ENCODE measurements around the gene NOSIP. TPM values are rescaled to one million over a fixed set of nuclear protein-coding genes. Genes with fewer than 3 reads are reported as not detected.

NOSIP gene
- total RNA-seq, 1 donor from 2014 or later = 73.1 TPM

- Histone ChIP-seq H3K27me3 (ENCODE audit: control insufficient read depth in 3 of 3, insufficient read depth in 3 of 3, low read length in 3 of 3) (no peaks in the 10 kb centered on the region), H3K4me3 (ENCODE audit: low read length in 3 of 3) (peak overlapping the region; percentile 78 to 98 (median 93)), H3K36me3 (ENCODE audit: control insufficient read depth in 3 of 3, insufficient read depth in 3 of 3, low read length in 3 of 3) (peaks cover 0 to 10% (median 4%) of the 10 kb centered on the region in 3 donors), H3K9me3 (ENCODE audit: control insufficient read depth in 3 of 3, low read length in 3 of 3) (no peaks in the 10 kb centered on the region), H3K9ac (ENCODE audit: low read depth in 1 of 3, low read length in 3 of 3) (peak overlapping the region; percentile 90 to 99 (median 95)), H3K4me1 (ENCODE audit: control insufficient read depth in 3 of 3, insufficient read depth in 3 of 3, low read length in 3 of 3) (peaks cover 16 to 28% (median 22%) of the 10 kb centered on the region in 3 donors), H3K27ac (ENCODE audit: low read depth, low read length) (peak overlapping the region; percentile 85)
Measured at GRCh38 chr19:49590071-49590970, 10.0 kb upstream of the NOSIP start.

GRCh38 chr19:49589502-49589905 lies 9.1 kb upstream of the NOSIP start:
- no peaks in the 10 kb centered on the region for H3K9me3 ChIP-seq (ENCODE audit: control insufficient read depth in 3 of 3, low read length in 3 of 3)
- H3K27ac ChIP-seq (ENCODE audit: low read depth, low read length) = no peak overlapping the region
- no peaks in the 10 kb centered on the region for H3K27me3 ChIP-seq (ENCODE audit: control insufficient read depth in 3 of 3, insufficient read depth in 3 of 3, low read length in 3 of 3)
- peaks cover 16 to 28% (median 22%) of the 10 kb centered on the region in 3 donors for H3K4me1 ChIP-seq (ENCODE audit: control insufficient read depth in 3 of 3, insufficient read depth in 3 of 3, low read length in 3 of 3)
- no peak overlapping the region for H3K9ac ChIP-seq (ENCODE audit: low read depth in 1 of 3, low read length in 3 of 3)
- H3K4me3 ChIP-seq (ENCODE audit: low read length in 3 of 3) = no peak overlapping the region
- peaks cover 0 to 7% (median 2%) of the 10 kb centered on the region in 3 donors for H3K36me3 ChIP-seq (ENCODE audit: control insufficient read depth in 3 of 3, insufficient read depth in 3 of 3, low read length in 3 of 3)

- H3K27ac ChIP-seq (ENCODE audit: low read depth, low read length) = no peak overlapping the region
- H3K9me3 ChIP-seq (ENCODE audit: control insufficient read depth in 3 of 3, low read length in 3 of 3) = no peaks in the 10 kb centered on the region
- H3K4me1 ChIP-seq (ENCODE audit: control insufficient read depth in 3 of 3, insufficient read depth in 3 of 3, low read length in 3 of 3) = peaks cover 13 to 22% (median 16%) of the 10 kb centered on the region in 3 donors
- no peaks in the 10 kb centered on the region for H3K27me3 ChIP-seq (ENCODE audit: control insufficient read depth in 3 of 3, insufficient read depth in 3 of 3, low read length in 3 of 3)
- H3K9ac ChIP-seq (ENCODE audit: low read depth in 1 of 3, low read length in 3 of 3) = peak overlapping the region in 1 of 3 donors; percentile 33
- no peaks in the 10 kb centered on the region for H3K36me3 ChIP-seq (ENCODE audit: control insufficient read depth in 3 of 3, insufficient read depth in 3 of 3, low read length in 3 of 3)
- peak overlapping the region in 1 of 3 donors; percentile 13 for H3K4me3 ChIP-seq (ENCODE audit: low read length in 3 of 3)
Measured at GRCh38 chr19:49588365-49589122, 8.2 kb upstream of the NOSIP start.

GRCh38 chr19:49587227-49587626 lies 6.9 kb upstream of the NOSIP start:
- Histone ChIP-seq H3K4me3 (ENCODE audit: low read length in 3 of 3) (no peak overlapping the region), H3K9me3 (ENCODE audit: control insufficient read depth in 3 of 3, low read length in 3 of 3) (no peaks in the 10 kb centered on the region), H3K27me3 (ENCODE audit: control insufficient read depth in 3 of 3, insufficient read depth in 3 of 3, low read length in 3 of 3) (no peaks in the 10 kb centered on the region)

GRCh38 chr19:49585023-49585422 lies 4.7 kb upstream of the NOSIP start:
- H3K9ac ChIP-seq (ENCODE audit: low read depth in 1 of 3, low read length in 3 of 3) = no peak overlapping the region
- H3K36me3 ChIP-seq (ENCODE audit: control insufficient read depth in 3 of 3, insufficient read depth in 3 of 3, low read length in 3 of 3) = no peaks in the 10 kb centered on the region
- peaks cover 5 to 12% (median 9%) of the 10 kb centered on the region in 3 donors for H3K4me1 ChIP-seq (ENCODE audit: control insufficient read depth in 3 of 3, insufficient read depth in 3 of 3, low read length in 3 of 3)
- no peaks in the 10 kb centered on the region for H3K9me3 ChIP-seq (ENCODE audit: control insufficient read depth in 3 of 3, low read length in 3 of 3)
- H3K4me3 ChIP-seq (ENCODE audit: low read length in 3 of 3) = no peak overlapping the region
- no peak overlapping the region for H3K27ac ChIP-seq (ENCODE audit: low read depth, low read length)
- no peaks in the 10 kb centered on the region for H3K27me3 ChIP-seq (ENCODE audit: control insufficient read depth in 3 of 3, insufficient read depth in 3 of 3, low read length in 3 of 3)

More at GRCh38 chr19:49587227-49587626, 6.9 kb upstream of the NOSIP start:
- Histone ChIP-seq H3K27ac (ENCODE audit: low read depth, low read length) (no peak overlapping the region), H3K36me3 (ENCODE audit: control insufficient read depth in 3 of 3, insufficient read depth in 3 of 3, low read length in 3 of 3) (no peaks in the 10 kb centered on the region), H3K9ac (ENCODE audit: low read depth in 1 of 3, low read length in 3 of 3) (no peak overlapping the region), H3K4me1 (ENCODE audit: control insufficient read depth in 3 of 3, insufficient read depth in 3 of 3, low read length in 3 of 3) (peaks cover 6 to 11% (median 10%) of the 10 kb centered on the region in 3 donors)

GRCh38 chr19:49583239-49583638 lies 2.9 kb upstream of the NOSIP start:
- no peaks in the 10 kb centered on the region for H3K36me3 ChIP-seq (ENCODE audit: control insufficient read depth in 3 of 3, insufficient read depth in 3 of 3, low read length in 3 of 3)
- H3K4me1 ChIP-seq (ENCODE audit: control insufficient read depth in 3 of 3, insufficient read depth in 3 of 3, low read length in 3 of 3) = peaks cover 11 to 28% (median 22%) of the 10 kb centered on the region in 3 donors
- no peaks in the 10 kb centered on the region for H3K27me3 ChIP-seq (ENCODE audit: control insufficient read depth in 3 of 3, insufficient read depth in 3 of 3, low read length in 3 of 3)
- no peak overlapping the region for H3K27ac ChIP-seq (ENCODE audit: low read depth, low read length)
- H3K9me3 ChIP-seq (ENCODE audit: control insufficient read depth in 3 of 3, low read length in 3 of 3) = no peaks in the 10 kb centered on the region
- no peak overlapping the region for H3K9ac ChIP-seq (ENCODE audit: low read depth in 1 of 3, low read length in 3 of 3)
- H3K4me3 ChIP-seq (ENCODE audit: low read length in 3 of 3) = no peak overlapping the region

- H3K27me3 ChIP-seq (ENCODE audit: control insufficient read depth in 3 of 3, insufficient read depth in 3 of 3, low read length in 3 of 3) = no peaks in the 10 kb centered on the region
- H3K27ac ChIP-seq (ENCODE audit: low read depth, low read length) = peak within 1 kb of the TSS; percentile 80
- peak within 1 kb of the TSS; percentile 88 to 100 (median 98) for H3K4me3 ChIP-seq (ENCODE audit: low read length in 3 of 3)
- H3K36me3 ChIP-seq (ENCODE audit: control insufficient read depth in 3 of 3, insufficient read depth in 3 of 3, low read length in 3 of 3) = peaks cover 3 to 4% (median 3%) of the 10 kb centered on the region in 3 donors
- H3K9ac ChIP-seq (ENCODE audit: low read depth in 1 of 3, low read length in 3 of 3) = peak within 1 kb of the TSS; percentile 88 to 99 (median 99)
- no peaks in the 10 kb centered on the region for H3K9me3 ChIP-seq (ENCODE audit: control insufficient read depth in 3 of 3, low read length in 3 of 3)
- peaks cover 18 to 36% (median 31%) of the 10 kb centered on the region in 3 donors for H3K4me1 ChIP-seq (ENCODE audit: control insufficient read depth in 3 of 3, insufficient read depth in 3 of 3, low read length in 3 of 3)
Measured at GRCh38 chr19:49581007-49581508, 702 bp upstream of the NOSIP start, which contains the start of gene PRRG2. PRRG2 (plus strand) TSS chr19:49581316; CDS start chr19:49583220, 1,904 bp downstream.

- peak overlapping the region; percentile 88 to 100 (median 98) for H3K4me3 ChIP-seq (ENCODE audit: low read length in 3 of 3)
- H3K9ac ChIP-seq (ENCODE audit: low read depth in 1 of 3, low read length in 3 of 3) = peak overlapping the region; percentile 88 to 99 (median 99)
- H3K36me3 ChIP-seq (ENCODE audit: control insufficient read depth in 3 of 3, insufficient read depth in 3 of 3, low read length in 3 of 3) = peaks cover 4 to 10% (median 4%) of the 10 kb centered on the region in 3 donors
- H3K27ac ChIP-seq (ENCODE audit: low read depth, low read length) = peak overlapping the region; percentile 80
- H3K4me1 ChIP-seq (ENCODE audit: control insufficient read depth in 3 of 3, insufficient read depth in 3 of 3, low read length in 3 of 3) = peaks cover 24 to 41% (median 31%) of the 10 kb centered on the region in 3 donors
- no peaks in the 10 kb centered on the region for H3K27me3 ChIP-seq (ENCODE audit: control insufficient read depth in 3 of 3, insufficient read depth in 3 of 3, low read length in 3 of 3)
- no peaks in the 10 kb centered on the region for H3K9me3 ChIP-seq (ENCODE audit: control insufficient read depth in 3 of 3, low read length in 3 of 3)
Measured at GRCh38 chr19:49579947-49580263, 451 bp downstream of the NOSIP start.

- H3K4me1 ChIP-seq (ENCODE audit: control insufficient read depth in 3 of 3, insufficient read depth in 3 of 3, low read length in 3 of 3) = peaks cover 27 to 45% (median 35%) of the 10 kb centered on the region in 3 donors
- H3K9me3 ChIP-seq (ENCODE audit: control insufficient read depth in 3 of 3, low read length in 3 of 3) = no peaks in the 10 kb centered on the region
- no peaks in the 10 kb centered on the region for H3K27me3 ChIP-seq (ENCODE audit: control insufficient read depth in 3 of 3, insufficient read depth in 3 of 3, low read length in 3 of 3)
- peak overlapping the region; percentile 88 to 99 (median 99) for H3K9ac ChIP-seq (ENCODE audit: low read depth in 1 of 3, low read length in 3 of 3)
- H3K27ac ChIP-seq (ENCODE audit: low read depth, low read length) = peak overlapping the region; percentile 80
- H3K4me3 ChIP-seq (ENCODE audit: low read length in 3 of 3) = peak overlapping the region; percentile 88 to 100 (median 98)
- peaks cover 7 to 13% (median 8%) of the 10 kb centered on the region in 3 donors for H3K36me3 ChIP-seq (ENCODE audit: control insufficient read depth in 3 of 3, insufficient read depth in 3 of 3, low read length in 3 of 3)
Measured at GRCh38 chr19:49579193-49579592, 1.2 kb downstream of the NOSIP start.

All from skeletal muscle tissue (tissue), 4 donors.